HEK293 (cell line): Measurements from ENCODE around the gene SCUBE1.

Experiments
- CTCF ChIA-PET: fragments of 350-600 bp; formaldehyde crosslinking; extraction: SDS; loops from one replicate; lab custom pipeline; 2021; ENCODE audit warnings: antibody characterized with exemption; lab: Yijun Ruan, JAX
- POLR2A ChIA-PET: fragments of 300-600 bp; formaldehyde crosslinking; extraction: SDS; loops from one replicate; lab custom pipeline; 2020; ENCODE audit warnings: antibody characterized with exemption, inconsistent platforms; lab: Yijun Ruan, JAX
- H3K27ac ChIP-seq: fragments of 200-500 bp; sonication (Bioruptor generic); 2 replicates; pipeline ENCODE4 v1.5.1; 2014; ENCODE audit warnings: low read depth, low read length, control low read depth, inconsistent platforms; ENCODE audit errors: extremely low read depth
- H3K36me3 ChIP-seq, 2 experiments: fragments of 200-500 bp in 1 of 2; sonication (Bioruptor generic) in 1 of 2; 1 replicate in 1 of 2; 2 replicates in 1 of 2; pipeline ENCODE4 v1.5.1; 2014 to 2017; ENCODE audit warnings: inconsistent platforms in 2 of 2, low read length in 2 of 2; ENCODE audit not compliant: control insufficient read depth in 2 of 2, insufficient read depth in 1 of 2
- H3K4me1 ChIP-seq: fragments of 200-500 bp; sonication (Bioruptor generic); 2 replicates; pipeline ENCODE4 v1.5.1; 2014; ENCODE audit warnings: mild to moderate bottlenecking, low read length, inconsistent platforms; ENCODE audit not compliant: control insufficient read depth, insufficient read depth
- H3K4me3 ChIP-seq: 2 replicates; pipeline ENCODE4 v1.5.1; 2011; ENCODE audit warnings: low read depth, mild to moderate bottlenecking, control low read depth, low read length, moderate library complexity
- H3K9me3 ChIP-seq: fragments of 200-500 bp; sonication (Bioruptor generic); 2 replicates; pipeline ENCODE4 v1.5.1; 2014; ENCODE audit warnings: low read depth, low read length, inconsistent platforms; ENCODE audit not compliant: control insufficient read depth, insufficient read depth
- GFI1B ChIP-seq: fragments of 450-650 bp; formaldehyde crosslinking; IDR thresholded peaks from 2 replicates; pipeline ENCODE4 v1.5.1; 2016; ENCODE audit warnings: missing biosample characterization, missing genetic modification characterization
- GLIS2 ChIP-seq: fragments of 450-650 bp; formaldehyde crosslinking; IDR thresholded peaks from 2 replicates; pipeline ENCODE4 v1.5.1; 2016; ENCODE audit warnings: missing biosample characterization, missing genetic modification characterization
- MZF1 ChIP-seq: fragments of 450-650 bp; formaldehyde crosslinking; IDR thresholded peaks from 2 replicates; pipeline ENCODE4 v1.5.1; 2017; ENCODE audit warnings: missing biosample characterization, missing genetic modification characterization, borderline replicate concordance
- PRDM2 ChIP-seq: fragments of 450-650 bp; formaldehyde crosslinking; IDR thresholded peaks from 2 replicates; pipeline ENCODE4 v1.5.1; 2016; ENCODE audit warnings: missing biosample characterization, missing genetic modification characterization, borderline replicate concordance
- SCRT1 ChIP-seq: fragments of 450-650 bp; formaldehyde crosslinking; IDR thresholded peaks from 2 replicates; pipeline ENCODE4 v1.5.1; 2016; ENCODE audit warnings: missing biosample characterization, missing genetic modification characterization, borderline replicate concordance
- SCRT2 ChIP-seq: fragments of 450-650 bp; formaldehyde crosslinking; IDR thresholded peaks from 2 replicates; pipeline ENCODE4 v1.5.1; 2016; ENCODE audit warnings: missing biosample characterization, missing genetic modification characterization
- ZFHX2 ChIP-seq: fragments of 450-650 bp; formaldehyde crosslinking; conservative IDR thresholded peaks from 2 replicates; pipeline ENCODE4 v1.5.1; 2016; ENCODE audit warnings: missing biosample characterization, missing genetic modification characterization
- ZNF121 ChIP-seq: fragments of 450-650 bp; formaldehyde crosslinking; IDR thresholded peaks from 2 replicates; pipeline ENCODE4 v1.5.1; 2016; ENCODE audit warnings: missing biosample characterization, missing genetic modification characterization
- ZNF274 ChIP-seq, 2 experiments: fragments of 200-500 bp in 1 of 2; fragments of 450-650 bp in 1 of 2; sonication (Bioruptor generic) in 1 of 2; formaldehyde crosslinking in 1 of 2; IDR thresholded peaks; 2 replicates each; pipeline versions ENCODE4 v1.5.1 to v1.6.1; 2014 to 2016; ENCODE audit warnings: borderline replicate concordance in 1 of 2, inconsistent platforms in 1 of 2, low read length in 1 of 2, missing biosample characterization in 1 of 2, missing genetic modification characterization in 1 of 2
- ZNF350 ChIP-seq: fragments of 450-650 bp; formaldehyde crosslinking; IDR thresholded peaks from 2 replicates; pipeline ENCODE4 v1.5.0; 2017; ENCODE audit warnings: missing biosample characterization, mild to moderate bottlenecking, missing genetic modification characterization
- ZNF394 ChIP-seq: fragments of 450-650 bp; formaldehyde crosslinking; IDR thresholded peaks from 2 replicates; pipeline ENCODE4 v1.5.1; 2016; ENCODE audit warnings: missing biosample characterization, missing genetic modification characterization, mild to moderate bottlenecking, moderate library complexity, borderline replicate concordance
- ZNF670 ChIP-seq: fragments of 450-650 bp; formaldehyde crosslinking; IDR thresholded peaks from 2 replicates; pipeline ENCODE4 v1.5.1; 2016; ENCODE audit warnings: missing biosample characterization, missing genetic modification characterization, low read depth
- TF ChIP-seq, protein P1 (sequence below): fragments of 450-650 bp; formaldehyde crosslinking; IDR thresholded peaks from 2 replicates; pipeline ENCODE4 v1.5.1; 2017; ENCODE audit warnings: missing biosample characterization, missing genetic modification characterization
- TF ChIP-seq, protein P2 (sequence below): fragments of 450-650 bp; formaldehyde crosslinking; IDR thresholded peaks from 2 replicates; pipeline ENCODE4 v1.5.1; 2016; ENCODE audit warnings: missing biosample characterization, missing genetic modification characterization
- TF ChIP-seq, protein P3 (sequence below): fragments of 450-650 bp; formaldehyde crosslinking; IDR thresholded peaks from 2 replicates; pipeline ENCODE4 v1.5.1; 2016; ENCODE audit warnings: missing biosample characterization, missing genetic modification characterization
- TF ChIP-seq, protein P4 (sequence below): fragments of 450-650 bp; formaldehyde crosslinking; IDR thresholded peaks from 2 replicates; pipeline ENCODE4 v1.5.1; 2017; ENCODE audit warnings: missing biosample characterization, missing genetic modification characterization

SCUBE1 gene

GRCh38 chr22:43319661-43320486 is 23.3 kb downstream of the SCUBE1 start (continued):
- TF ChIP-seq, protein P1, sequence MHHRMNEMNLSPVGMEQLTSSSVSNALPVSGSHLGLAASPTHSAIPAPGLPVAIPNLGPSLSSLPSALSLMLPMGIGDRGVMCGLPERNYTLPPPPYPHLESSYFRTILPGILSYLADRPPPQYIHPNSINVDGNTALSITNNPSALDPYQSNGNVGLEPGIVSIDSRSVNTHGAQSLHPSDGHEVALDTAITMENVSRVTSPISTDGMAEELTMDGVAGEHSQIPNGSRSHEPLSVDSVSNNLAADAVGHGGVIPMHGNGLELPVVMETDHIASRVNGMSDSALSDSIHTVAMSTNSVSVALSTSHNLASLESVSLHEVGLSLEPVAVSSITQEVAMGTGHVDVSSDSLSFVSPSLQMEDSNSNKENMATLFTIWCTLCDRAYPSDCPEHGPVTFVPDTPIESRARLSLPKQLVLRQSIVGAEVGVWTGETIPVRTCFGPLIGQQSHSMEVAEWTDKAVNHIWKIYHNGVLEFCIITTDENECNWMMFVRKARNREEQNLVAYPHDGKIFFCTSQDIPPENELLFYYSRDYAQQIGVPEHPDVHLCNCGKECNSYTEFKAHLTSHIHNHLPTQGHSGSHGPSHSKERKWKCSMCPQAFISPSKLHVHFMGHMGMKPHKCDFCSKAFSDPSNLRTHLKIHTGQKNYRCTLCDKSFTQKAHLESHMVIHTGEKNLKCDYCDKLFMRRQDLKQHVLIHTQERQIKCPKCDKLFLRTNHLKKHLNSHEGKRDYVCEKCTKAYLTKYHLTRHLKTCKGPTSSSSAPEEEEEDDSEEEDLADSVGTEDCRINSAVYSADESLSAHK (tag by site-specific recombination), result no peak
- TF ChIP-seq GFI1B (tag by site-specific recombination) (no peak), ZNF394 (no peak), ZNF121 (tag by site-specific recombination) (no peak), SCRT2 (tag by site-specific recombination) (peak; percentile 73), SCRT1 (tag by site-specific recombination) (0 out of 2 replicates have a peak, but pooled peaks have one; percentile 12)
- TF ChIP-seq, protein P2, sequence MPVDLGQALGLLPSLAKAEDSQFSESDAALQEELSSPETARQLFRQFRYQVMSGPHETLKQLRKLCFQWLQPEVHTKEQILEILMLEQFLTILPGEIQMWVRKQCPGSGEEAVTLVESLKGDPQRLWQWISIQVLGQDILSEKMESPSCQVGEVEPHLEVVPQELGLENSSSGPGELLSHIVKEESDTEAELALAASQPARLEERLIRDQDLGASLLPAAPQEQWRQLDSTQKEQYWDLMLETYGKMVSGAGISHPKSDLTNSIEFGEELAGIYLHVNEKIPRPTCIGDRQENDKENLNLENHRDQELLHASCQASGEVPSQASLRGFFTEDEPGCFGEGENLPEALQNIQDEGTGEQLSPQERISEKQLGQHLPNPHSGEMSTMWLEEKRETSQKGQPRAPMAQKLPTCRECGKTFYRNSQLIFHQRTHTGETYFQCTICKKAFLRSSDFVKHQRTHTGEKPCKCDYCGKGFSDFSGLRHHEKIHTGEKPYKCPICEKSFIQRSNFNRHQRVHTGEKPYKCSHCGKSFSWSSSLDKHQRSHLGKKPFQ (tag by site-specific recombination), result peak; percentile 94
- TF ChIP-seq, all 188 proteins: peak for 3

DNA sequence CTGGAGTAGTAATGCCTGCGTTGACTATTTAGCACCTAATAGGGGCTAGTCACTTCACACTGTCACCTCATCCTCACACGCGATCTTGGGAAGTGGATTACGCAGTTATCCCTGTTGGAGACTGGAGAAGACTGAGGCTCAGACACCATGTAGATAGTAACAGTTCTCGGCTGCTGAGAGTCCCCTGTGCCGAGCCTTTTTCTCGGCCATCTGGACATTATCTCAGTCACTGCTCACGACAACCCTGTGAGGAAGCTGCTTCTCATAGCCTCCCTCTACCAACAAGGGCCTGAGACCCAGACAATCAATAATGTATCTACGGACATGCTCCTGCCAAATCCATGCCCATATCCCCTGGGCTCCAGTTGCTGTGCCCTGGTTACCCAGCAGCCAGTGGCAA is 25.9 kb downstream of the SCUBE1 start:
- Histone ChIP-seq H3K27ac (no peak overlapping the region), H3K4me1 (peaks cover 20% of the 10 kb centered on the region), H3K9me3 (no peaks in the 10 kb centered on the region), H3K4me3 (no peak overlapping the region), H3K36me3 (no peaks in the 10 kb centered on the region)
- ChIA-PET CTCF (interaction anchor here (0.6 to 2.3 kb wide), 3 partner anchors 28 to 73 kb away, joined by 4 to 8 read pairs (median 5); no protein-coding TSS in a partner anchor), POLR2A (no interaction called here)
- TF ChIP-seq ZNF394 (no peak), ZFHX2 (tag by site-specific recombination) (no peak), PRDM2 (tag by site-specific recombination) (no peak), ZNF670 (tag by site-specific recombination) (no peak), MZF1 (no peak), ZNF350 (no peak), GLIS2 (tag by site-specific recombination) (no peak), ZNF274 (IDR thresholded peaks at IDR 0.05; ENCODE audit: low read length) (no peak), ZNF274 (tag by site-specific recombination; IDR thresholded peaks at IDR 0.05; ENCODE audit: borderline replicate concordance) (no peak)
- TF ChIP-seq, protein P2 (tag by site-specific recombination), result no peak
- TF ChIP-seq, protein P3, sequence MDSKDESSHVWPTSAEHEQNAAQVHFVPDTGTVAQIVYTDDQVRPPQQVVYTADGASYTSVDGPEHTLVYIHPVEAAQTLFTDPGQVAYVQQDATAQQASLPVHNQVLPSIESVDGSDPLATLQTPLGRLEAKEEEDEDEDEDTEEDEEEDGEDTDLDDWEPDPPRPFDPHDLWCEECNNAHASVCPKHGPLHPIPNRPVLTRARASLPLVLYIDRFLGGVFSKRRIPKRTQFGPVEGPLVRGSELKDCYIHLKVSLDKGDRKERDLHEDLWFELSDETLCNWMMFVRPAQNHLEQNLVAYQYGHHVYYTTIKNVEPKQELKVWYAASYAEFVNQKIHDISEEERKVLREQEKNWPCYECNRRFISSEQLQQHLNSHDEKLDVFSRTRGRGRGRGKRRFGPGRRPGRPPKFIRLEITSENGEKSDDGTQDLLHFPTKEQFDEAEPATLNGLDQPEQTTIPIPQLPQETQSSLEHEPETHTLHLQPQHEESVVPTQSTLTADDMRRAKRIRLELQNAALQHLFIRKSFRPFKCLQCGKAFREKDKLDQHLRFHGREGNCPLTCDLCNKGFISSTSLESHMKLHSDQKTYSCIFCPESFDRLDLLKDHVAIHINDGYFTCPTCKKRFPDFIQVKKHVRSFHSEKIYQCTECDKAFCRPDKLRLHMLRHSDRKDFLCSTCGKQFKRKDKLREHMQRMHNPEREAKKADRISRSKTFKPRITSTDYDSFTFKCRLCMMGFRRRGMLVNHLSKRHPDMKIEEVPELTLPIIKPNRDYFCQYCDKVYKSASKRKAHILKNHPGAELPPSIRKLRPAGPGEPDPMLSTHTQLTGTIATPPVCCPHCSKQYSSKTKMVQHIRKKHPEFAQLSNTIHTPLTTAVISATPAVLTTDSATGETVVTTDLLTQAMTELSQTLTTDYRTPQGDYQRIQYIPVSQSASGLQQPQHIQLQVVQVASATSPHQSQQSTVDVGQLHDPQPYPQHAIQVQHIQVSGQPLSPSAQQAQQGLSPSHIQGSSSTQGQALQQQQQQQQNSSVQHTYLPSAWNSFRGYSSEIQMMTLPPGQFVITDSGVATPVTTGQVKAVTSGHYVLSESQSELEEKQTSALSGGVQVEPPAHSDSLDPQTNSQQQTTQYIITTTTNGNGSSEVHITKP, result no peak
- TF ChIP-seq, protein P4, sequence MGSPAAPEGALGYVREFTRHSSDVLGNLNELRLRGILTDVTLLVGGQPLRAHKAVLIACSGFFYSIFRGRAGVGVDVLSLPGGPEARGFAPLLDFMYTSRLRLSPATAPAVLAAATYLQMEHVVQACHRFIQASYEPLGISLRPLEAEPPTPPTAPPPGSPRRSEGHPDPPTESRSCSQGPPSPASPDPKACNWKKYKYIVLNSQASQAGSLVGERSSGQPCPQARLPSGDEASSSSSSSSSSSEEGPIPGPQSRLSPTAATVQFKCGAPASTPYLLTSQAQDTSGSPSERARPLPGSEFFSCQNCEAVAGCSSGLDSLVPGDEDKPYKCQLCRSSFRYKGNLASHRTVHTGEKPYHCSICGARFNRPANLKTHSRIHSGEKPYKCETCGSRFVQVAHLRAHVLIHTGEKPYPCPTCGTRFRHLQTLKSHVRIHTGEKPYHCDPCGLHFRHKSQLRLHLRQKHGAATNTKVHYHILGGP, result no peak
